GM18526 (cell line): ENCODE measurements around the gene PHF21B.

Experiments
- POLR2A ChIP-seq: IDR thresholded peaks from 3 replicates; pipeline ENCODE4 v1.6.1; 2011; ENCODE audit not compliant: insufficient read length; ENCODE audit errors: extremely low read depth

PHF21B gene

DNA sequence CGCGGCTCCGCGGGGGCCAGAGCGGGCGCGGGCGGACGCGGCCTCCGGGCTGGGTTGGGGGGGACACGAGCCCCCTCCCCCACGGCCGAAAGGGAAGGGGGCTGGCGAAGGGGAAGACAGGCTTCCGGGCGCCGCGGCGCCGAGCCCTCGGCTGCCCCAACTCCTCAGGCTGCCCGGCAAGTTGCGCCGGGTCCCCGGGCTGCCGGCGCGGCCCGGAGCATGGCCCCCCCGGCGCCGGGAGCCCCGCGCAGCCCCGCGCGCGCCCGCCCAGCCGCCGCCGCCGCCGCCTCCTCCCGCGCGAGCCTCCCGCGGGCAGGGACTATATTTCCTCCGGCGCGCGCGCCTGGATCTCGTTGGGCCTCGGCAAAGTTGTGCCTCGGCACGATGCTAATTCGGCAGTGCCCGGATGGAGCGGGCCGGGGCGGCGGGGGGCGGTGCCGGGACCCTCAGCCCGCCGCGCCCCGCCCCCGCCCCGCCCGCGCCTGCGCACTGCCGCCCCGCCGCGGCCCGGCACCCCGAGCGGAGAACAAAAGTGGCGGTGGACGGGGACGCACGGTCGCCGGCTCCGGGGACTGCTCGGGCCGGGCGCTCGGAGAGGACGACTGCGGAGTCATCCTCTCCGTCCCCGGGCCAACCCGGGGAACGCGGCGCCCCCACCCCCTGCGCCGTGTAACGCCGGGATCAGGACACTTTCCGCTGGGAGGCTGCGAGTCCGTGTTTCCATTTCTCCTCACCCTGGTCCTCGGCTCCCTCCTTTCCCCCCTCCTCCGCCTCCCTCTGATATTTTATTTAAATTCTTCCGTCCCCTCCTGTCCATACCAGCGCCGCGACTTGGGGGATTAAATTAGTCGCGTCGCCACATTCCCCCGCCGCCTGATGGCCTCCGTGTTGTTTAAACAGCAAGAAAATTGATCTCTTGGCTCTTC is at the start of gene PHF21B:
Gene PHF21B, minus strand, starts transcription at position 400 of the 926 bp plus-strand sequence. CDS start 456 bp downstream, outside the sequence.
- TF ChIP-seq POLR2A: no peak

- TF ChIP-seq POLR2A: no peak
Measured at GRCh38 chr22:45059296-45059695, 49.5 kb upstream of the PHF21B start.

GRCh38 chr22:45058622-45058912 is 48.8 kb upstream of the PHF21B start:
- TF ChIP-seq POLR2A: no peak

DNA sequence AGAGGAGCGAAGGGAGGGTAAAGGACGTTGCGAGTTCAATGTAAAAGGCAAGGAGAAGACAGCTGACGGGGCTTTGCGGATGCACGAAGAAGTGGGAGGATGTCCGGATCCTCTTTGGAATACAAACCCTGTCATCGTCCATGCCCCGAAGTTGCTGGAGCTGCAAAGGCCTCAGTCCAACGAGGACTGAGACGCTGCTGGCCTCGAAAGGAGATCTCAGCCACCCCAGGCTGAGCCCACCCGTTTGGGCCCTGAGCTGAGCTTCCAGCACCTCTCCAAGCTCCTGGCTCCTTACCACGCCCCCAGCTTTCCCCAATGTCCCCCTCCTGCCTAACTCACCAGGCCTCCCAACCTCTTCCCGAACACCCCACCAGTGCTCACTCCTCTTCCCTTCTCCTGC is 46.1 kb upstream of the PHF21B start:
- no peak for TF ChIP-seq POLR2A

- no peak for TF ChIP-seq POLR2A
Measured at GRCh38 chr22:45053571-45053970, 43.8 kb upstream of the PHF21B start.

GRCh38 chr22:45053094-45053493 is 43.3 kb upstream of the PHF21B start:
- TF ChIP-seq POLR2A: no peak

- TF ChIP-seq POLR2A: no peak
Measured at GRCh38 chr22:45051946-45052345, 42.1 kb upstream of the PHF21B start.

- no peak for TF ChIP-seq POLR2A
Measured at GRCh38 chr22:45051419-45051818, 41.6 kb upstream of the PHF21B start.

- no peak for TF ChIP-seq POLR2A
Measured at GRCh38 chr22:45047260-45047659, 37.5 kb upstream of the PHF21B start.

DNA sequence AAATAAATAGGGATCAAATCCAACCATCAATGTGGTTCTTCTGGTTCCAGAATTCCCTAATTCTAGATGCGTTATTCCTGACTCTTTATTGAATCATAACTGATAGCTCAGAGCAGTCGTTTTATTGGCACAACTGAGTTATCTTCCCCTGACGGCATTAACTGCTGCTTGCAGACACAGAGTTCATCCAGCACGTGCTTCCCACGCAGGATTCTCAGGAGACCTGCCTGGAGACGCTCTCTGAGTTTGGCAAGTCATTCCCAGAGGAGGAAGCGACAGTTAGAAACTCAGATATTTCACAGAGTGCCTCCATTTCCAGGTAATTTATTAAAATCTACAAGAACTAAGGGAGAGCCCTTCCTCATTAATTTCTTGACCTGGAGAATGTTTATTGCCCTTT is 35.4 kb upstream of the PHF21B start:
- no peak for TF ChIP-seq POLR2A

DNA sequence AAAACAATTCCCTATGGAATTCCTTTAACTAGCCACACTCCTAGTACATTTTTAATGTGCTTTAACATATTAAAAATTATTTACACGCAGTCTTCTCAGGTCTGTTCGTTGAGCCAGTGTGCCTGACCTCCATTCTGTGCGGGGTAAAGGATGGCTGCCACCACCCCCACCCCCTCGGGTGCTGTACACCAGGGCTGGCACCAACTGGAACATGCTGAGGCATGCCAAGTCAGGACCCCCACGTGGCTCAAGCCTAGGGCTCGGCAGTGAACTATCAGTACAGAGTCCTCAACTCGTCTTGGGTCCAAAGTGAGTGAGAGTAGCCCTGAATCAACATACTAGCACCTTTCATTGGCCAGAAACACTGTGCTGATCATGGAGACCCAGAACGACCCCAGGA is 32.5 kb upstream of the PHF21B start:
- TF ChIP-seq POLR2A: no peak

- no peak for TF ChIP-seq POLR2A
Measured at GRCh38 chr22:45039133-45039532, 29.3 kb upstream of the PHF21B start.

GRCh38 chr22:45036154-45036553 is 26.3 kb upstream of the PHF21B start:
- TF ChIP-seq POLR2A: no peak

DNA sequence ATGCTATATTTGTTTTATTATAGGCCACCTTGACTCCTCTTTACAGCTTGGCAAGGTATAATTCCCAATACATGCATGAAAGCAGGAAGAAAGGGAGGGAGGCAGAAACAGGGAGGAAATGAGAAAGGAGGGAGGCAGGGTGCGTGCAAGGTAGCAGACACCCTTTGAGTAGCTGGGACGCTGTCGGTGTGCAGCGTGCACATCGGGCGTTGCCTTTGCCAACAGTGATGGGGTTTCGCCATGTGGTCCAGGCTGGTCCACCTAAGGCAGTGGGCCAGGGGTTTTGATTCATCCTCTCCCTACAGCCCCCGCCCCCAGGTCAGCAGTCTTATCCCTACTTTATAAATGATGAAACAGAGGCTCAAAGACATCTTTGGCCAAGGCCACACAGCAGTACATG is 25.0 kb upstream of the PHF21B start:
- no peak for TF ChIP-seq POLR2A

DNA sequence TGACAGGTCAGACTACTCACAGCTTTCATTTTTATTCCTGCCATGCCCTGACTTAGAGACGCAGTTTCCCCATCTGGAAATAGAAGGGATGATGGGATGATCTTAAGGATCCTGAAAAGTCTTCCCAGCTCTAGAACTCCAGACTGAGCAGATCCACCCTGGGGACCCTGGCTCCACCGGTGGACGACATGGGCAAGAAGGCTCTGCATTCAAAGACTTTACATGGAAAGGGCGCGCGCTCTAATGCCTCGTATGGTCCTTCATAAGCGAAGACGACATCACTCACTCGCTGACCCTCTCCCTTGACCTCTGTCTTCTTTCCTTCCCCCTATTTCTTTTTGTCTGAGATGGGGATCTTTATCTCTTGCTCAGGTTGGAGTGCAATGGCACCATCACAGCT is 24.4 kb upstream of the PHF21B start:
- no peak for TF ChIP-seq POLR2A

- TF ChIP-seq POLR2A: no peak
Measured at GRCh38 chr22:45033136-45033535, 23.3 kb upstream of the PHF21B start.
